GM12878 (cell line): Measurements from ENCODE around the gene PRRX1. TPM values are rescaled to one million over a fixed set of nuclear protein-coding genes. Genes with fewer than 3 reads are reported as not detected.

Experiments used
- ATAC-seq: fragments of 200-7000 bp; cut with Tn5 transposase; 3 replicates; pipeline ENCODE4 v1.9.1; 2020; ENCODE audit warnings: mild to moderate bottlenecking, moderate library complexity
- BruUV-seq: library from RNA; stranded (reverse); fragments of 400-500 nt; replicated peaks from 2 replicates; lab custom pipeline; 2021; lab: Mats Ljungman, UMichigan
- CTCF ChIA-PET: fragments of 300-600 bp; sonication (Branson Sonifier 250); formaldehyde crosslinking; extraction: SDS; loops from one replicate; lab custom pipeline; 2021; ENCODE audit warnings: inconsistent platforms; lab: Yijun Ruan, JAX
- POLR2A ChIA-PET: fragments of 350-600 bp; formaldehyde crosslinking; extraction: SDS; loops from one replicate; lab custom pipeline; 2021; ENCODE audit warnings: inconsistent platforms; lab: Charles Lee
- RAD21 ChIA-PET: fragments of 300-600 bp; sonication (Branson Sonifier 250); formaldehyde crosslinking; loops from one replicate; lab custom pipeline; 2023; ENCODE audit warnings: antibody characterized with exemption; ENCODE audit not compliant: unreplicated experiment; lab: Charles Lee
- SMC1A ChIA-PET: fragments of 300-600 bp; sonication (Branson Sonifier 250); formaldehyde crosslinking; loops from one replicate; lab custom pipeline; 2023; ENCODE audit not compliant: unreplicated experiment, uncharacterized antibody; lab: Charles Lee
- DNase-seq: peaks from one replicate; pipeline ENCODE4 v3.0.0-alpha.2; 2011; ENCODE audit warnings: low read depth, low spot score
- FAIRE-seq: peaks from 3 replicates; lab custom pipeline; 2011; peaks lifted over from hg19 to GRCh38; lab: Jason Lieb, UNC
- H2AFZ ChIP-seq: 2 replicates; pipeline ENCODE4 v1.6.0; 2011; ENCODE audit warnings: low read depth, low read length, control low read depth; ENCODE audit not compliant: control insufficient read depth
- H3K27ac ChIP-seq: 2 replicates; pipeline ENCODE4 v1.5.1; 2011; ENCODE audit warnings: control low read depth; ENCODE audit not compliant: control insufficient read depth, insufficient read depth
- H3K27me3 ChIP-seq, 2 experiments: replicated peaks in 1 of 2; 2 replicates each; pipeline versions ENCODE4 v1.6.0 to v1.6.1; 2011; ENCODE audit warnings: low read length in 1 of 2; ENCODE audit not compliant: control insufficient read depth in 2 of 2, insufficient read depth in 2 of 2
- H3K36me3 ChIP-seq, 2 experiments: 2 replicates each; pipeline ENCODE4 v1.5.1; 2011; ENCODE audit warnings: low read length in 1 of 2; ENCODE audit not compliant: control insufficient read depth in 2 of 2, insufficient read depth in 2 of 2
- H3K4me1 ChIP-seq: 2 replicates; pipeline ENCODE4 v1.6.1; 2011; ENCODE audit warnings: mild to moderate bottlenecking, low read length, moderate library complexity, mixed read lengths; ENCODE audit not compliant: control insufficient read depth, insufficient read depth
- H3K4me2 ChIP-seq: 2 replicates; pipeline ENCODE4 v1.6.0; 2011; ENCODE audit warnings: control low read depth; ENCODE audit not compliant: control insufficient read depth, insufficient read depth
- H3K4me3 ChIP-seq: fragments of 200-600 bp; sonication (generic); 2 replicates; pipeline ENCODE4 v1.5.1; 2016
- H3K79me2 ChIP-seq: 2 replicates; pipeline ENCODE4 v1.6.0; 2011; ENCODE audit warnings: low read length; ENCODE audit not compliant: control insufficient read depth, insufficient read depth
- H3K9ac ChIP-seq: 2 replicates; pipeline ENCODE4 v1.8.0; 2011; ENCODE audit warnings: low read length, control low read depth, mixed read lengths; ENCODE audit not compliant: control insufficient read depth, insufficient read depth
- H3K9me3 ChIP-seq: replicated peaks from 3 replicates; pipeline ENCODE4 v1.5.1; 2011; ENCODE audit warnings: mild to moderate bottlenecking, low read length; ENCODE audit not compliant: control insufficient read depth, insufficient read depth
- H4K20me1 ChIP-seq: 2 replicates; pipeline ENCODE4 v1.6.0; 2011; ENCODE audit not compliant: control insufficient read depth, insufficient read depth
- HDGF ChIP-seq: fragments of 450-650 bp; IDR thresholded peaks from 2 replicates; pipeline ENCODE4 v1.6.1; 2016; ENCODE audit warnings: antibody characterized with exemption
- IRF5 ChIP-seq: fragments of 450-650 bp; IDR thresholded peaks from 2 replicates; pipeline ENCODE4 v1.6.1; 2017; ENCODE audit warnings: borderline replicate concordance
- KDM1A ChIP-seq: fragments of 200-600 bp; sonication (generic); IDR thresholded peaks from 2 replicates; pipeline ENCODE4 v1.6.1; 2016; ENCODE audit warnings: borderline replicate concordance
- NBN ChIP-seq: fragments of 450-650 bp; IDR thresholded peaks from 2 replicates; pipeline ENCODE4 v1.6.1; 2016
- NFYA ChIP-seq: IDR thresholded peaks from 2 replicates; pipeline ENCODE4 v1.6.1; 2011; ENCODE audit warnings: low read depth, mild to moderate bottlenecking, low read length, improper control_type of control experiment, borderline replicate concordance
- NR2C2 ChIP-seq: IDR thresholded peaks from 2 replicates; pipeline ENCODE4 v1.6.1; 2011; ENCODE audit warnings: borderline replicate concordance, low read depth; ENCODE audit not compliant: control insufficient read depth, insufficient read length
- RB1 ChIP-seq: fragments of 450-650 bp; formaldehyde crosslinking; IDR thresholded peaks from 2 replicates; pipeline ENCODE4 v1.6.1; 2017; ENCODE audit warnings: mild to moderate bottlenecking, borderline replicate concordance
- SIX5 ChIP-seq: IDR thresholded peaks from 2 replicates; pipeline ENCODE4 v1.6.1; 2011; ENCODE audit warnings: mild to moderate bottlenecking, low read depth, low read length, moderate library complexity; ENCODE audit not compliant: severe bottlenecking
- SRF ChIP-seq, 2 experiments: IDR thresholded peaks; 2 replicates each; pipeline ENCODE4 v1.6.1; 2011; ENCODE audit warnings: low read depth in 2 of 2, low read length in 2 of 2, mild to moderate bottlenecking in 1 of 2, moderate library complexity in 1 of 2
- TARDBP ChIP-seq: IDR thresholded peaks from 2 replicates; pipeline ENCODE4 v1.6.1; 2016; ENCODE audit warnings: borderline replicate concordance
- ZBTB11 ChIP-seq: fragments of 450-650 bp; formaldehyde crosslinking; IDR thresholded peaks from 2 replicates; pipeline ENCODE4 v1.5.0; 2022; ENCODE audit warnings: mild to moderate bottlenecking, missing genetic modification characterization
- ZNF217 ChIP-seq: fragments of 450-650 bp; IDR thresholded peaks from 2 replicates; pipeline ENCODE4 v1.6.1; 2017; ENCODE audit warnings: antibody characterized with exemption, mild to moderate bottlenecking
- WGBS: methylation state at CpG from one replicate; pipeline ENCODE4 v1.1.6; 2016; ENCODE audit warnings: low lambda C conversion rate; ENCODE audit not compliant: insufficient replicate concordance, insufficient coverage; ENCODE audit errors: missing lambda C conversion rate; 5-methylcytosine and 5-hydroxymethylcytosine counted together
- in situ Hi-C: fragments of 300-500 bp; cut with MboI; formaldehyde crosslinking; loops from 9 replicates; pipeline ENCODE4 v1.14.3; 2018; ENCODE audit warnings: mixed read lengths
- intact Hi-C: fragments of 100-400 bp; cut with micrococcal nuclease; formaldehyde crosslinking; loops from one replicate; pipeline ENCODE4 v1.14.2; 2022; ENCODE audit not compliant: unreplicated experiment
- polyA plus RNA-seq, 11 experiments: library from polyadenylated mRNA; depleted of rRNA in 4 of 11; unstranded in 6 of 11; stranded (reverse) in 5 of 11; fragments of >200 nt; fragmentation: Nextera tagmentation in 4 of 11; fragmentation: Illumina TruSeq in 1 of 11; extraction: Ambion mirVana in 4 of 11; extraction: Trizol in 1 of 11; gene quantifications; 1 replicate in 1 of 11; 2 replicates in 10 of 11; pipeline versions ENCODE4 v1.2.1 to v1.2.3, GENCODE V29; 2011 to 2016; ENCODE audit warnings: inconsistent platforms in 2 of 11, missing spikeins in 2 of 11, low read depth in 1 of 11
- total RNA-seq, 4 experiments: library from RNA; depleted of rRNA in 3 of 4; stranded (reverse); fragments of >200 nt in 3 of 4; fragmentation: Illumina TruSeq in 1 of 4; extraction: Trizol in 1 of 4; gene quantifications; 2 replicates each; pipeline versions ENCODE4 v1.2.1 to v1.2.3, GENCODE V29; 2013 to 2021

The PRRX1 gene
- total and polyA plus RNA-seq, 10 of the 15 experiments (the other 5 are each of a cell fraction or from before 2014, with no cell fraction given) = 0.42 to 64.6 (median 1.5) TPM

- DNase-seq (no peak), ATAC-seq (no peak), FAIRE-seq (no peak)
- in situ Hi-C loops (no loop called here), intact Hi-C loops (loop anchor here (5.0 to 10.0 kb wide), 2 partner anchors 242 to 760 kb away; no protein-coding TSS in a partner anchor)
- no TSS peak for BruUV-seq
- no peaks in the 10 kb centered on the region for H3K79me2 ChIP-seq
- no peak overlapping the region for H3K9ac ChIP-seq
- no peak overlapping the region for H3K4me3 ChIP-seq
- 18% methylated on average over 4 of the region's 4 CpGs for WGBS
- H3K4me2 ChIP-seq = no peak overlapping the region
- CTCF ChIA-PET = interaction anchor here (0.7 to 8.7 kb wide), 8 partner anchors 8 to 197 kb away, joined by 3 to 152 read pairs (median 30); no protein-coding TSS in a partner anchor
- POLR2A ChIA-PET = interaction anchor here (1.4 to 3.4 kb wide), 3 partner anchors 10 to 12 kb away, joined by 4 to 20 read pairs (median 5); no protein-coding TSS in a partner anchor
- H3K9me3 ChIP-seq = no peaks in the 10 kb centered on the region
- no peak overlapping the region for H2AFZ ChIP-seq
- H3K27me3 ChIP-seq = no peaks in the 10 kb centered on the region
- TF ChIP-seq TARDBP (no peak), HDGF (no peak), NFYA (no peak)
- H3K27ac ChIP-seq = no peak overlapping the region
- no peaks in the 10 kb centered on the region for H3K4me1 ChIP-seq
- H3K36me3 ChIP-seq = no peaks in the 10 kb centered on the region
- RAD21 ChIA-PET = interaction anchor here (0.9 to 1.3 kb wide), 5 partner anchors 12 to 462 kb away, joined by 3 to 6 read pairs (median 3); no protein-coding TSS in a partner anchor
- H4K20me1 ChIP-seq = no peaks in the 10 kb centered on the region
- SMC1A ChIA-PET = interaction anchor here (0.7 to 8.2 kb wide), 10 partner anchors 11 to 196 kb away, joined by 3 to 128 read pairs (median 4); no protein-coding TSS in a partner anchor
Measured at GRCh38 chr1:170685166-170685565, 21.2 kb downstream of the PRRX1 start.

GRCh38 chr1:170686291-170686690 is 22.4 kb downstream of the PRRX1 start:
- H4K20me1 ChIP-seq = no peaks in the 10 kb centered on the region
- ChIA-PET SMC1A (interaction anchor here (0.6 to 8.2 kb wide), 9 partner anchors 11 to 662 kb away, joined by 3 to 128 read pairs (median 4); no protein-coding TSS in a partner anchor), CTCF (interaction anchor here (0.6 to 8.7 kb wide), 9 partner anchors 8 to 473 kb away, joined by 3 to 152 read pairs (median 53); no protein-coding TSS in a partner anchor), RAD21 (interaction anchor here (0.7 to 7.0 kb wide), 8 partner anchors 12 to 615 kb away, joined by 3 to 71 read pairs (median 3); no protein-coding TSS in a partner anchor), POLR2A (interaction anchor here (0.7 to 3.4 kb wide), 6 partner anchors 10 to 793 kb away, joined by 3 to 20 read pairs (median 4); partner anchors contain the start of gene SCYL3)
- no peak overlapping the region for H3K4me3 ChIP-seq
- ATAC-seq = no peak
- DNase-seq = no peak
- H3K36me3 ChIP-seq = no peaks in the 10 kb centered on the region
- H2AFZ ChIP-seq = no peak overlapping the region
- no peaks in the 10 kb centered on the region for H3K79me2 ChIP-seq
- in situ Hi-C loops = no loop called here
- no peak for FAIRE-seq
- WGBS = 40% methylated on average over 8 of the region's 8 CpGs
- H3K27me3 ChIP-seq = no peaks in the 10 kb centered on the region
- no peaks in the 10 kb centered on the region for H3K4me1 ChIP-seq
- H3K4me2 ChIP-seq = no peak overlapping the region
- H3K9me3 ChIP-seq = no peaks in the 10 kb centered on the region
- H3K27ac ChIP-seq = no peak overlapping the region
- H3K9ac ChIP-seq = no peak overlapping the region
- BruUV-seq = no TSS peak
- intact Hi-C loops = loop anchor here (5.0 to 10.0 kb wide), 2 partner anchors 241 to 761 kb away; no protein-coding TSS in a partner anchor
- TF ChIP-seq SRF (IDR thresholded peaks at IDR 0.05; ENCODE audit: low read depth in 2 of 2, low read length in 2 of 2) = no peak
- no peak for TF ChIP-seq NBN
- TF ChIP-seq ZBTB11 (CRISPR knock-in tag) = no peak
- TF ChIP-seq IRF5 = no peak
- no peak for TF ChIP-seq SIX5
- no peak for TF ChIP-seq ZNF217
- TF ChIP-seq RB1 = no peak
- TF ChIP-seq KDM1A = no peak
- no peak for TF ChIP-seq NR2C2
